Endothelial cell of umbilical vein (primary cell): ENCODE data around the gene DCUN1D2. TPM values are rescaled to one million over a fixed set of nuclear protein-coding genes. Genes with fewer than 3 reads are reported as not detected.

Source experiments
- BruUV-seq: library from RNA; stranded (reverse); fragments of 400-500 nt; replicated peaks from 2 replicates; lab custom pipeline; 2021; lab: Mats Ljungman, UMichigan
- CTCF ChIA-PET: fragments of 300-600, 350-600 bp; sonication (Branson Sonifier 250); formaldehyde crosslinking; loops from one replicate; lab custom pipeline; 2021; ENCODE audit warnings: antibody characterized with exemption, inconsistent platforms; lab: Charles Lee
- POLR2A ChIA-PET: fragments of 300-600, 350-600 bp; sonication (Branson Sonifier 250); formaldehyde crosslinking; loops from one replicate; lab custom pipeline; 2021; ENCODE audit warnings: antibody characterized with exemption, inconsistent platforms; lab: Charles Lee
- DNase-seq: peaks from one replicate; pipeline ENCODE4 v3.0.0-alpha.2; 2011; ENCODE audit warnings: low read depth, low spot score
- FAIRE-seq: peaks from 2 replicates; lab custom pipeline; 2011; peaks lifted over from hg19 to GRCh38; lab: Jason Lieb, UNC
- H2AFZ ChIP-seq: 2 replicates; pipeline ENCODE4 v1.6.0; 2012; ENCODE audit warnings: low read depth, low read length, control low read depth, inconsistent platforms
- H3K27ac ChIP-seq: 2 replicates; pipeline ENCODE4 v1.5.1; 2011; ENCODE audit warnings: low read depth, mild to moderate bottlenecking, control low read depth, low read length, moderate library complexity; ENCODE audit not compliant: insufficient read depth
- H3K27me3 ChIP-seq, 2 experiments: 2 replicates each; pipeline versions ENCODE4 v1.6.0 to v1.6.1; 2011; ENCODE audit warnings: low read length in 2 of 2, mixed read lengths in 1 of 2; ENCODE audit not compliant: control insufficient read depth in 2 of 2, insufficient read depth in 2 of 2
- H3K36me3 ChIP-seq, 2 experiments: 2 replicates in 1 of 2; 3 replicates in 1 of 2; pipeline ENCODE4 v1.5.1; 2011; ENCODE audit warnings: low read length in 2 of 2, mild to moderate bottlenecking in 1 of 2, moderate library complexity in 1 of 2; ENCODE audit not compliant: control insufficient read depth in 2 of 2, insufficient read depth in 2 of 2; ENCODE audit errors: extremely low read depth in 1 of 2
- H3K4me1 ChIP-seq: 3 replicates; pipeline ENCODE4 v1.5.1; 2011; ENCODE audit warnings: mild to moderate bottlenecking, low read length; ENCODE audit not compliant: control insufficient read depth, insufficient read depth; ENCODE audit errors: extremely low read depth
- H3K4me2 ChIP-seq: 2 replicates; pipeline ENCODE4 v1.6.1; 2011; ENCODE audit warnings: low read length, control low read depth, mixed read lengths; ENCODE audit not compliant: insufficient read depth
- H3K4me3 ChIP-seq, 3 experiments: fragments of 200-600 bp in 1 of 3; sonication (generic), shearing (Covaris generic) in 1 of 3; replicated peaks in 1 of 3; 2 replicates each; pipeline ENCODE4 v1.5.1; 2011 to 2016; ENCODE audit warnings: control low read depth in 3 of 3, low read length in 3 of 3, mild to moderate bottlenecking in 2 of 3, inconsistent platforms in 1 of 3, low read depth in 1 of 3, moderate library complexity in 1 of 3; ENCODE audit not compliant: insufficient read depth in 1 of 3
- H3K79me2 ChIP-seq: 2 replicates; pipeline ENCODE4 v1.6.0; 2012; ENCODE audit warnings: low read length, inconsistent platforms; ENCODE audit not compliant: control insufficient read depth, insufficient read depth
- H3K9ac ChIP-seq: replicated peaks from 2 replicates; pipeline ENCODE3; 2011; ENCODE audit warnings: low read length, control low read depth; ENCODE audit not compliant: insufficient read depth; ENCODE audit errors: extremely low read depth
- H3K9me1 ChIP-seq: replicated peaks from 3 replicates; pipeline ENCODE4 v1.6.0; 2011; ENCODE audit warnings: mild to moderate bottlenecking, low read length; ENCODE audit not compliant: control insufficient read depth, insufficient read depth; ENCODE audit errors: extremely low read depth
- H3K9me3 ChIP-seq: replicated peaks from 2 replicates; pipeline ENCODE4 v1.5.1; 2012; ENCODE audit warnings: low read length, inconsistent platforms; ENCODE audit not compliant: control insufficient read depth, insufficient read depth
- H4K20me1 ChIP-seq: replicated peaks from 2 replicates; pipeline ENCODE3; 2011; ENCODE audit warnings: mild to moderate bottlenecking, low read length; ENCODE audit not compliant: control insufficient read depth, insufficient read depth; ENCODE audit errors: extremely low read depth
- EZH2 ChIP-seq: IDR thresholded peaks from 2 replicates; pipeline ENCODE4 v1.6.1; 2012; ENCODE audit warnings: borderline replicate concordance, low read depth, mild to moderate bottlenecking, moderate library complexity, low read length, inconsistent platforms; ENCODE audit not compliant: severe bottlenecking
- FOS ChIP-seq: IDR thresholded peaks from 2 replicates; pipeline ENCODE4 v1.6.1; 2011; ENCODE audit warnings: mild to moderate bottlenecking, low read length, moderate library complexity, borderline replicate concordance; ENCODE audit not compliant: insufficient read depth
- GATA2 ChIP-seq: IDR thresholded peaks from 2 replicates; pipeline ENCODE4 v1.7.0; 2011; ENCODE audit warnings: low read depth, mild to moderate bottlenecking, moderate library complexity, mixed read lengths, low read length; ENCODE audit not compliant: insufficient read length, insufficient read depth
- JUN ChIP-seq: IDR thresholded peaks from 2 replicates; pipeline ENCODE4 v1.6.1; 2011; ENCODE audit warnings: borderline replicate concordance, low read depth; ENCODE audit not compliant: insufficient read length, insufficient read depth
- MYC ChIP-seq: IDR thresholded peaks from one replicate; pipeline ENCODE4 v1.6.1; 2011; ENCODE audit warnings: mild to moderate bottlenecking, low read depth, low read length
- POLR2A ChIP-seq: IDR thresholded peaks from 2 replicates; pipeline ENCODE4 v1.6.1; 2012; ENCODE audit warnings: low read depth, mild to moderate bottlenecking, control low read depth, low read length
- POLR2AphosphoS5 ChIP-seq: IDR thresholded peaks from 2 replicates; pipeline ENCODE4 v1.6.1; 2012; ENCODE audit warnings: low read depth, mild to moderate bottlenecking, control low read depth, low read length, moderate library complexity; ENCODE audit not compliant: insufficient read depth
- dilution Hi-C: fragments of 300-500 bp; cut with MboI; formaldehyde crosslinking; loops from one replicate; pipeline ENCODE4 v1.15.0; 2019; ENCODE audit warnings: low sequenced_read_pairs; ENCODE audit not compliant: extremely low pct_ligation_motif_present
- intact Hi-C: fragments of 100-400 bp; cut with micrococcal nuclease; formaldehyde crosslinking; loops from one replicate; pipeline ENCODE4 v1.10.0; 2022
- polyA plus RNA-seq, 4 experiments: library from polyadenylated mRNA; depleted of rRNA in 3 of 4; stranded (reverse) in 3 of 4; unstranded in 1 of 4; fragments of >200 nt; gene quantifications; 2 replicates each; pipeline versions ENCODE4 v1.2.1 to v1.2.3, GENCODE V29; 2011 to 2012; ENCODE audit warnings: missing spikeins in 1 of 4
- total RNA-seq: library from RNA; stranded (reverse); gene quantifications from 2 replicates; pipeline ENCODE4 v1.2.3, GENCODE V29; 2021
- TF ChIP-seq, protein P1 (sequence below), 2 donors: IDR thresholded peaks; 1 replicate in 1 of 2; 2 replicates in 1 of 2; pipeline ENCODE4 v1.5.1; 2011; ENCODE audit warnings: low read length in 2 of 2, mild to moderate bottlenecking in 2 of 2, moderate library complexity in 2 of 2, control low read depth in 1 of 2, inconsistent platforms in 1 of 2, low read depth in 1 of 2; ENCODE audit not compliant: insufficient read depth in 1 of 2; ENCODE audit errors: extremely low read depth in 1 of 2

Gene DCUN1D2
- total and polyA plus RNA-seq, 2 donors (not counting 3 experiments of a cell fraction or from before 2014, with no cell fraction given) = 10.5 to 24.9 TPM

DNA sequence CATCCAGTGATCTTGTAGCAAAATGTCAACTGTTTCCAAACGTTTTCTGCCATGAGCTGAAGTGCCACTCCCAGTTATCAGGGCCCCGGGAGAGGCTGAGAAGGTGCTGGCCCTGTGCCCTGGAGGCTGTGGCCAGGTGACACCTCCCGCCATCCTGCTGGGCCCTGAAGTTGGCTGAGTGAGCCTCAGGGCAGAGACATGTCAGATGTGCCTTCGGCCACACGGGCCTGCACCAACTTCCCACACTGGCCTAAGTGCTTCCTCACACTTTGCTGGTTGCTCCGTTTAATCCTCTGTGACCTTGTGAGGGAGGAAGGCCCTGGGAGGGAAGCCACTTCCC lies 42.0 kb downstream of the DCUN1D2 start:
- Histone ChIP-seq H3K9me3 (no peaks in the 10 kb centered on the region), H4K20me1 (no peaks in the 10 kb centered on the region), H3K36me3 (no peaks in the 10 kb centered on the region), H3K9me1 (no peaks in the 10 kb centered on the region), H3K27ac (no peak overlapping the region), H2AFZ (peak overlapping the region; percentile 76), H3K79me2 (no peaks in the 10 kb centered on the region), H3K27me3 (no peaks in the 10 kb centered on the region), H3K4me3 (no peak overlapping the region), H3K4me1 (peaks cover 4% of the 10 kb centered on the region), H3K9ac (no peak overlapping the region), H3K4me2 (no peak overlapping the region)
- dilution Hi-C loops = no loop called here
- no peak for FAIRE-seq
- TF ChIP-seq GATA2 = no peak
- TF ChIP-seq POLR2A = no peak
- TF ChIP-seq EZH2 = no peak
- TSS peak; percentile 55 for BruUV-seq
- ChIA-PET POLR2A (no interaction called here), CTCF (no interaction called here)
- DNase-seq = no peak
- intact Hi-C loops = no loop called here

- no peak overlapping the region for H3K27ac ChIP-seq
- no peaks in the 10 kb centered on the region for H3K27me3 ChIP-seq
- no peak overlapping the region for H3K4me3 ChIP-seq
- no peaks in the 10 kb centered on the region for H3K9me3 ChIP-seq
- H3K36me3 ChIP-seq = no peaks in the 10 kb centered on the region
- no peaks in the 10 kb centered on the region for H3K79me2 ChIP-seq
- intact Hi-C loops (no loop called here), dilution Hi-C loops (no loop called here)
- ChIA-PET POLR2A (no interaction called here), CTCF (no interaction called here)
- no peak for FAIRE-seq
- no peaks in the 10 kb centered on the region for H4K20me1 ChIP-seq
- H3K9ac ChIP-seq = no peak overlapping the region
- no peak overlapping the region for H2AFZ ChIP-seq
- H3K4me2 ChIP-seq = no peak overlapping the region
- TF ChIP-seq FOS (no peak), MYC (no peak), JUN (no peak), POLR2AphosphoS5 (no peak)
- TF ChIP-seq, protein P1, sequence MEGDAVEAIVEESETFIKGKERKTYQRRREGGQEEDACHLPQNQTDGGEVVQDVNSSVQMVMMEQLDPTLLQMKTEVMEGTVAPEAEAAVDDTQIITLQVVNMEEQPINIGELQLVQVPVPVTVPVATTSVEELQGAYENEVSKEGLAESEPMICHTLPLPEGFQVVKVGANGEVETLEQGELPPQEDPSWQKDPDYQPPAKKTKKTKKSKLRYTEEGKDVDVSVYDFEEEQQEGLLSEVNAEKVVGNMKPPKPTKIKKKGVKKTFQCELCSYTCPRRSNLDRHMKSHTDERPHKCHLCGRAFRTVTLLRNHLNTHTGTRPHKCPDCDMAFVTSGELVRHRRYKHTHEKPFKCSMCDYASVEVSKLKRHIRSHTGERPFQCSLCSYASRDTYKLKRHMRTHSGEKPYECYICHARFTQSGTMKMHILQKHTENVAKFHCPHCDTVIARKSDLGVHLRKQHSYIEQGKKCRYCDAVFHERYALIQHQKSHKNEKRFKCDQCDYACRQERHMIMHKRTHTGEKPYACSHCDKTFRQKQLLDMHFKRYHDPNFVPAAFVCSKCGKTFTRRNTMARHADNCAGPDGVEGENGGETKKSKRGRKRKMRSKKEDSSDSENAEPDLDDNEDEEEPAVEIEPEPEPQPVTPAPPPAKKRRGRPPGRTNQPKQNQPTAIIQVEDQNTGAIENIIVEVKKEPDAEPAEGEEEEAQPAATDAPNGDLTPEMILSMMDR (IDR thresholded peaks at IDR 0.05; ENCODE audit: extremely low read depth in 1 of 2, insufficient read depth in 1 of 2, low read depth in 1 of 2, low read length in 2 of 2) = no peak
- peaks cover 4% of the 10 kb centered on the region for H3K4me1 ChIP-seq
- no peak for DNase-seq
- H3K9me1 ChIP-seq = no peaks in the 10 kb centered on the region
- no TSS peak for BruUV-seq
Measured at GRCh38 chr13:113447596-113447995, 42.9 kb downstream of the DCUN1D2 start.
